22Rv1 (cell line): ENCODE results near the gene ALG1.

Experiments
- ZFX ChIP-seq: fragments of 450-650 bp; IDR thresholded peaks from 2 replicates; pipeline ENCODE4 v1.6.1; 2017; ENCODE audit warnings: antibody characterized with exemption, borderline replicate concordance
- TF ChIP-seq, protein P1 (sequence below): fragments of 450-650 bp; IDR thresholded peaks from 2 replicates; pipeline ENCODE4 v1.5.1; 2017; ENCODE audit warnings: mild to moderate bottlenecking

DNA sequence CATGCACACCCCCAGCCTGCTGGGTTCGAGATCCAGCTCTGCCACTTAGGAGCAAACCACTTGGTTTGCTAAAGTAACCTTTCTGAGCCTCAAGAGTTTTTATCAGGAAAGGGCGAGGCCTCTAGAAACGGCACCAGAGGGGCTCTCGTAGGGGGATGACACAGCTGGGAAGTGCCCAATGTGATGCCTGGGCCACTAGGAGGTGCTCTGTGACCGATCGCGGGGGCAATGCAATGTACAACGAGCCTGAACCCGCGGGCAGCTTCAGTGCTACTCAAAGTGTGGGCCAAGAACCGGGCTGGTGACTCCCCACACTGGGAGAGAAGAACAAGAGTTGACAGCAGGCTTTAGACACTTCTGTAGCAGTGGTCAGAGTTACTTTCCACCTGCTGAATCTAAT is 15.3 kb upstream of the ALG1 start:
- TF ChIP-seq, protein P1, sequence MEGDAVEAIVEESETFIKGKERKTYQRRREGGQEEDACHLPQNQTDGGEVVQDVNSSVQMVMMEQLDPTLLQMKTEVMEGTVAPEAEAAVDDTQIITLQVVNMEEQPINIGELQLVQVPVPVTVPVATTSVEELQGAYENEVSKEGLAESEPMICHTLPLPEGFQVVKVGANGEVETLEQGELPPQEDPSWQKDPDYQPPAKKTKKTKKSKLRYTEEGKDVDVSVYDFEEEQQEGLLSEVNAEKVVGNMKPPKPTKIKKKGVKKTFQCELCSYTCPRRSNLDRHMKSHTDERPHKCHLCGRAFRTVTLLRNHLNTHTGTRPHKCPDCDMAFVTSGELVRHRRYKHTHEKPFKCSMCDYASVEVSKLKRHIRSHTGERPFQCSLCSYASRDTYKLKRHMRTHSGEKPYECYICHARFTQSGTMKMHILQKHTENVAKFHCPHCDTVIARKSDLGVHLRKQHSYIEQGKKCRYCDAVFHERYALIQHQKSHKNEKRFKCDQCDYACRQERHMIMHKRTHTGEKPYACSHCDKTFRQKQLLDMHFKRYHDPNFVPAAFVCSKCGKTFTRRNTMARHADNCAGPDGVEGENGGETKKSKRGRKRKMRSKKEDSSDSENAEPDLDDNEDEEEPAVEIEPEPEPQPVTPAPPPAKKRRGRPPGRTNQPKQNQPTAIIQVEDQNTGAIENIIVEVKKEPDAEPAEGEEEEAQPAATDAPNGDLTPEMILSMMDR = peak; percentile 54
- no peak for TF ChIP-seq ZFX
